Fibroblast of villous mesenchyme (primary cell): ENCODE results near the gene CYTH1. TPM values are rescaled to one million over a fixed set of nuclear protein-coding genes. Genes with fewer than 3 reads are reported as not detected.

Experiments used
- DNase-seq: peaks from one replicate; pipeline ENCODE4 v3.0.0-alpha.2; 2010; ENCODE audit warnings: low read depth
- H3K4me3 ChIP-seq: 2 replicates; pipeline ENCODE4 v1.5.1; 2011; ENCODE audit warnings: low read depth, mild to moderate bottlenecking, low read length
- total RNA-seq: library from RNA; depleted of rRNA; stranded (reverse); fragments of >200 nt; gene quantifications from 2 replicates; pipeline ENCODE4 v1.2.3, GENCODE V29; 2012
- TF ChIP-seq, protein P1 (sequence below): IDR thresholded peaks from 2 replicates; pipeline ENCODE4 v1.5.1; 2012; ENCODE audit warnings: low read depth, mild to moderate bottlenecking, low read length; ENCODE audit not compliant: insufficient read depth

CYTH1 gene
- total RNA-seq, 1 donor, result 19.4 TPM

DNA sequence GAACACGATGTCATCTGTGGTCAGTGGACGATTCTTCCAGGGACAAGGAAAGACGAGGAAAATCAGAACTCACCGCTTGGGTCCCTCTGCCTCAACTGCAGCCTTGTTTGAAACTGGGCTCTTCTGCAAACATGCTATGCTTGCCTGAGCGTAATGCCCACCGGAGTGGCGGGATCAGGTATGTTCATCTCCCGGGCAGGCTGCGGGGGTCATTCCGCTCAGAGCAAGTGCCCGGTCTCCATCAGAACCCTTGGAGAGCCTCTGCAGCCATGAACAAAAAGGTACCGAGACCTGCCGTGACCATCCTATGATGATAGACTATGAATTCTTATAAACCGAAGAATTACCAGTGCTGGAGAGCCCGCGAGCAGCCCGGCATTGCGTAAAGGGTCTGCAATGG lies 140.4 kb downstream of the CYTH1 start:
- TF ChIP-seq, protein P1, sequence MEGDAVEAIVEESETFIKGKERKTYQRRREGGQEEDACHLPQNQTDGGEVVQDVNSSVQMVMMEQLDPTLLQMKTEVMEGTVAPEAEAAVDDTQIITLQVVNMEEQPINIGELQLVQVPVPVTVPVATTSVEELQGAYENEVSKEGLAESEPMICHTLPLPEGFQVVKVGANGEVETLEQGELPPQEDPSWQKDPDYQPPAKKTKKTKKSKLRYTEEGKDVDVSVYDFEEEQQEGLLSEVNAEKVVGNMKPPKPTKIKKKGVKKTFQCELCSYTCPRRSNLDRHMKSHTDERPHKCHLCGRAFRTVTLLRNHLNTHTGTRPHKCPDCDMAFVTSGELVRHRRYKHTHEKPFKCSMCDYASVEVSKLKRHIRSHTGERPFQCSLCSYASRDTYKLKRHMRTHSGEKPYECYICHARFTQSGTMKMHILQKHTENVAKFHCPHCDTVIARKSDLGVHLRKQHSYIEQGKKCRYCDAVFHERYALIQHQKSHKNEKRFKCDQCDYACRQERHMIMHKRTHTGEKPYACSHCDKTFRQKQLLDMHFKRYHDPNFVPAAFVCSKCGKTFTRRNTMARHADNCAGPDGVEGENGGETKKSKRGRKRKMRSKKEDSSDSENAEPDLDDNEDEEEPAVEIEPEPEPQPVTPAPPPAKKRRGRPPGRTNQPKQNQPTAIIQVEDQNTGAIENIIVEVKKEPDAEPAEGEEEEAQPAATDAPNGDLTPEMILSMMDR, result no peak
- no peak overlapping the region for H3K4me3 ChIP-seq
- no peak for DNase-seq

DNA sequence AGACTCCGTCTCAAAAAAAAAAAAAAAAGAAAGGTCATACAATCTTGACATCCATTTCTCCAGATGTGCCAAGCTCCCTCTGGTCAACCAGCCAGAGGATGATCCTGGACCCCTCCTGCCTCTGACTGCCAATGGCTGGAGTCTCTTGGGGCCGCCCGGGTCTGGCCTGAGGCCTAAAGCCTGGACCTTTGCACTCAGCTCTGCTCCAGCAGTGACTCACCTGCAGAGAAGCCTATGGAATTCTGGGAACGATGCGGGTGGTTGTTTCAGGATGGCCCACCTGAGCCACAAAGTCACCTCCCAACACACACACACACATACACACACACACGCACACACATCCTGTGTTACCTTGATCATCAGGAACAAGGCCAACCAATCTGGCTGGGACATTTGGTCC lies 140.8 kb downstream of the CYTH1 start:
- TF ChIP-seq, protein P1, result no peak
- H3K4me3 ChIP-seq, result no peak overlapping the region
- DNase-seq, result no peak

DNA sequence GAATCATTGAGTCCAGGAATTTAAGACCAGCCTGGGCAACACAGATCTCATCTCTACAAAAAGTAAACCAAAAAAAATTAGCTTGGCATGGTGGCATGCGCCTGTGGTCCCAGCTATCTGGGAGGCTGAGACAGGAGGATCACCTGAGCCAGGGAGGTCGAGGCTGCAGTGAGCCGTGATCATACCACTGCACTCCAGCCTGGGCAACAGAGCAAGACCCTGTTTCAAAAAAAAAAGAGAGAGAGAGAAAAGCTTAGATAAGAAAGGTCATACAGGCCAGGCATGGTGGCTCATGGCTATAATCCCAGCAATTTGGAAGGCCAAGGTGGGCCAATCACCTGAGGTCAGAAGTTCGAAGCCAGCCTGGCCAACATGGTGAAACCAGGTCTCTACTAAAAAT lies 141.4 kb downstream of the CYTH1 start:
- no peak overlapping the region for H3K4me3 ChIP-seq
- no peak for DNase-seq
- TF ChIP-seq, protein P1, result no peak

DNA sequence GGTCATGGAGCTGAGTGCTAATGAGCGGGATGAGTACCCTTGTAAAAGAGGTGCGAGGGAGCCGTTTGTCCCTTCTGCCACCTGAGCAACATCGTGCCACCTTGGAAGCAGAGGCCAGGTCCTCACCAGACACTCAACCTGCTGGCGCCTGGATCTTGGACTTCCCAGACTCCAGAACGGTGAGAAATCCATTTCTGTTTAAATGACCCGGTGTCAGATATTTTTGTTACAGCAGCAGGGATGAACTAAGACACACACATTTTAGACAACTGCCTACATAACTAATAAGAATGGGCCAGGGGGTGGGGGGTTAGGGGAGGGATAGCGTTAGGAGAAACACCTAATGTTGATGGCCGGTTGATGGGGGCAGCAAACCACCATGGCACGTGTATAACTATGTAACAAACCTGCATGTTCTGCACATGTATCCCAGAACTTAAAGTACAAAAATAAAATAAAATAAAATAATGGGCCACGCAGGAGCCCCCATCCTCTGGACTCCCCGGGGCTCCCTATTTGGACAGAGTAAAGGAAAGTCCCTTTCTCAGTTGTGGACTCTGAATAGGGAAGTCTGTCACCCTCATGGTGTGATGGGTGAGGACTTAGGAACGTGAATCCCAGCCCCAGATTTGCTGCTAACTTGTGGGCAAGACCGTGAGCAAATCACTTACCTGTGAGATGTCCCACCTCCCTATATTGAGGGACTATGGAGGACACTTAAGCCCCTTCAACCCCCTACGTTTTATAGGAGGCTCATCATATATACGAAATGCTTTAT lies 144.2 kb downstream of the CYTH1 start:
- no peak overlapping the region for H3K4me3 ChIP-seq
- TF ChIP-seq, protein P1, result no peak
- no peak for DNase-seq

DNA sequence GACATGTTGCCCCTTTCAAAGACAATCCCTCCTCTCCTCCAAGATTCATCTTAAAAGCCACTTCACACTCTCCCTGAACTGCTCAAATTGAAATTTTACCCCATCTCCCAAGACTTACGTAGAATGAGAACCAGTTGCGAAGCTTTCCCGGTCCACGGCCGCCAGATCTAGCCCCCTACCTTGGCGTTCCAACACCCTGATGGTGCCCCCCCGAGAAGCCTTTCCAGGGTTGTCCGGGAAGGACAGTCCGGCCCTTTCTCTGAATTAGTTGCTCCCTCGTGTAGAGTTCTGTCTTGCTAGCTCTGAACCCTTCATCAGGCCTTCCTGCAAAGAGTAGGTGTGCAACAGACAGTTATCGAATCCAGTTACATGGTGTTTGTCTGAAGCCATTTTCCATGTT lies 144.9 kb downstream of the CYTH1 start:
- no peak for DNase-seq
- no peak overlapping the region for H3K4me3 ChIP-seq
- TF ChIP-seq, protein P1, result no peak

DNA sequence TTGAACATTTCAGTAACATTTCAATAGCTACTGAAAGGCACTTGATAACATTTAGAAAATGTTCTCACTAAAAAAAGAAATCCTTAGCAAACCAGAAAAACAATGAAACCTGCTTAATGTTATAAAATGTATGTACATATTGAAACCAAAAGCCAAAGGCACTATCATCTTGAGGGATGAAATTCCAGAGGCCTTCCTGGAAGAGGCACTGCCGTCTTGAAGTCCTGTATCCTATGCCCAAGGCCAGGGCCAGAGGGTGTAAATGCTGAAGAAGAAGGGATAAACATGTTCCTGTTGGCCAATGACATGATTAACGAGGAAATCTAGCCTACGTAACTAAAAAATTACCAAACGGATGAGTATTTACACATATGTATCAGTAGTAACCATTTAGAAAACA lies 147.9 kb downstream of the CYTH1 start:
- TF ChIP-seq, protein P1, result no peak
- DNase-seq, result no peak

DNA sequence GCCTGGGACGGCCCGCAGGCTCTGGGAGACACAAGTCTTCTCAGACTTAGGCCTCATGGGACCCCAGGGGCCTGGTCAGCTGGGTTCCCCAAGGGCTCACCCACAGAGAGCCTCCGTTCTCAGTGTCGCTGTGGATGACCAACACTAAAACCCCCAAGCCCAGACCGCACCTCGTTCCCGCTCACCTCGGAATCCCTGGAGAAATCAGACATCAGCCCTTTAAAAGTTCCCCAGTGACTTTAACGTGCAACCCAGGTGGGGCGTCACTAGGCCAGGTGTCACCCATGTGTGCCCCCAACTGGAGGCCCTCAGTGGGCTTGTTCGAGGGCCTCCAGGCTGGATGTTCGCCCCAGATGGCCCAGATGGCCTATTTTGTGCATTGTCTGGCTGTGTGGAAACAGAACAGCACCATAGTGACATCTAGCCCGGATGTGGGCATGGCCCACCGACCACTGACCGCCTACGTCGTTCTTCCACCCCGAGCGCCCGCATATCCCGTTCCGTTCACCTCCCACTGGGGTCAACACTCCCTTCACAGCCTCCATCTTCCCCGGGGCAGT lies 152.6 kb downstream of the CYTH1 start:
- TF ChIP-seq, protein P1, result no peak
- DNase-seq, result no peak
- no peak overlapping the region for H3K4me3 ChIP-seq

More for the DNA sequence above, 147.9 kb downstream of the CYTH1 start:
- H3K4me3 ChIP-seq, result no peak overlapping the region
